ENCODE data around the gene ENC1. TPM values are rescaled to one million over a fixed set of nuclear protein-coding genes. Genes with fewer than 3 reads are reported as not detected.

Gene ENC1
- total and polyA plus RNA-seq, 10 of the 15 experiments (the other 5 are each of a cell fraction or from before 2014, with no cell fraction given) = 8.2 to 55.5 (median 32.1) TPM

DNA sequence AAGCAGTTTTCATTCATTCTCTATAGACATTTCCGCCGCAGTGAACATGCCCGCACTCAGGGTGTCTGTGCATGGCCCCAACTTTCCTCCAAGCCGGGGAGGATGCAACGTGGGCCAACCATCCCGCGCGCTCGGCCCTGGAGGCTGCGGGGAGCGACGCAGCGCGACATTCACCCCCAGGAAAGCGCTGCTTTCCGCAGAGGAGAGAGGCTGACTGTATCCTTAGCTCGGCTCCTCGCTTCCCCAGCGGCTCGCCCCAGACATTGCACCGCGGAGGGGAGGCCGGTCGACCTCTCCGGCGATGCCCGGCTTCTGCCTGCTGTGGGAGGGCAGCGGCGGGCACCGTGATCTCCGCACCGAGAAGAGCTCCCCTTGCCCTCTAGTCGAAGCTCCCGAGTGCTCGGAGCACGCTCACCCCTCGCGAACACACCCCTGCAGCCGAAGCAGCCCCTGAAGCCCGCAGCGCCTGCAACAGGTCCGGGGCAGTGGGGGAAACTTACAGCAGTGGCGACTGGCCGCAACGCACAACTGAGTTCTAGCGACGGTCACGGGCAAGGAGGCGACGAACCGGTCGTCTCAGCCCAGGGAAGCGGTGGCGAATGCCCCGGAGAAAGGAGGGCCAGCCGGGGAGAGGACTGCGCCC is 600 bp downstream of the ENC1 start (continued):
- TF ChIP-seq, protein P1, sequence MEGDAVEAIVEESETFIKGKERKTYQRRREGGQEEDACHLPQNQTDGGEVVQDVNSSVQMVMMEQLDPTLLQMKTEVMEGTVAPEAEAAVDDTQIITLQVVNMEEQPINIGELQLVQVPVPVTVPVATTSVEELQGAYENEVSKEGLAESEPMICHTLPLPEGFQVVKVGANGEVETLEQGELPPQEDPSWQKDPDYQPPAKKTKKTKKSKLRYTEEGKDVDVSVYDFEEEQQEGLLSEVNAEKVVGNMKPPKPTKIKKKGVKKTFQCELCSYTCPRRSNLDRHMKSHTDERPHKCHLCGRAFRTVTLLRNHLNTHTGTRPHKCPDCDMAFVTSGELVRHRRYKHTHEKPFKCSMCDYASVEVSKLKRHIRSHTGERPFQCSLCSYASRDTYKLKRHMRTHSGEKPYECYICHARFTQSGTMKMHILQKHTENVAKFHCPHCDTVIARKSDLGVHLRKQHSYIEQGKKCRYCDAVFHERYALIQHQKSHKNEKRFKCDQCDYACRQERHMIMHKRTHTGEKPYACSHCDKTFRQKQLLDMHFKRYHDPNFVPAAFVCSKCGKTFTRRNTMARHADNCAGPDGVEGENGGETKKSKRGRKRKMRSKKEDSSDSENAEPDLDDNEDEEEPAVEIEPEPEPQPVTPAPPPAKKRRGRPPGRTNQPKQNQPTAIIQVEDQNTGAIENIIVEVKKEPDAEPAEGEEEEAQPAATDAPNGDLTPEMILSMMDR (IDR thresholded peaks at IDR 0.05 in 2 of 3, conservative IDR thresholded peaks at IDR 0.05 in 1 of 3; ENCODE audit: control insufficient read depth in 2 of 3, extremely low read depth in 1 of 3, insufficient read depth in 1 of 3, low read depth in 3 of 3, low read length in 3 of 3) = peak in 2 of 3 experiments; percentile 19 to 44; a peak in 2 of 6 replicates
- TF ChIP-seq GATAD2B (conservative IDR thresholded peaks at IDR 0.05; ENCODE audit: low read depth) (no peak), ASH2L (IDR thresholded peaks at IDR 0.05; ENCODE audit: borderline replicate concordance, low read depth) (no peak), TCF12 (IDR thresholded peaks at IDR 0.05; ENCODE audit: low read depth, low read length) (no peak), CBFB (IDR thresholded peaks at IDR 0.05; ENCODE audit: low read depth) (no peak), MTA2 (IDR thresholded peaks at IDR 0.05; ENCODE audit: low read depth) (no peak)
- TF ChIP-seq, protein P2, sequence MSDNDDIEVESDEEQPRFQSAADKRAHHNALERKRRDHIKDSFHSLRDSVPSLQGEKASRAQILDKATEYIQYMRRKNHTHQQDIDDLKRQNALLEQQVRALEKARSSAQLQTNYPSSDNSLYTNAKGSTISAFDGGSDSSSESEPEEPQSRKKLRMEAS (IDR thresholded peaks at IDR 0.05; ENCODE audit: low read depth, low read length) = no peak

Measured in GM12878 (cell line).